HepG2 (cell line): ENCODE results near the gene IL6ST. TPM values are rescaled to one million over a fixed set of nuclear protein-coding genes. Genes with fewer than 3 reads are reported as not detected.
A peak's percentile ranks its signal among the peaks of the same experiment; 100 is the strongest.

ENCODE experiments used
- DMTF1 ChIP-seq: sonication (generic); formaldehyde crosslinking; IDR thresholded peaks from 2 replicates; pipeline ENCODE4 v1.4.0; 2020; ENCODE audit warnings: mild to moderate bottlenecking, missing genetic modification reagents
- DNMT3B ChIP-seq: conservative IDR thresholded peaks from 2 replicates; pipeline ENCODE4 v1.6.1; 2016; ENCODE audit warnings: missing biosample characterization, control low read depth
- EHMT2 ChIP-seq: fragments of 200-600 bp; sonication (generic); IDR thresholded peaks from 2 replicates; pipeline ENCODE4 v1.7.0; 2017; ENCODE audit warnings: antibody characterized with exemption, low read depth, low read length, borderline replicate concordance
- FOXA1 ChIP-seq, 2 experiments: fragments of 450-650 bp in 1 of 2; sonication (generic) in 1 of 2; formaldehyde crosslinking in 1 of 2; IDR thresholded peaks; 2 replicates each; pipeline versions ENCODE4 v1.4.0 to v1.6.1; 2016 to 2020; ENCODE audit warnings: missing genetic modification reagents in 1 of 2
- GABPB1 ChIP-seq: IDR thresholded peaks from 2 replicates; pipeline ENCODE4 v1.6.1; 2016; ENCODE audit warnings: mild to moderate bottlenecking, missing genetic modification reagents, moderate library complexity, missing compliant biosample characterization
- ISL2 ChIP-seq: sonication (generic); formaldehyde crosslinking; IDR thresholded peaks from 2 replicates; pipeline ENCODE4 v1.5.0; 2020; ENCODE audit warnings: missing genetic modification reagents
- MLLT10 ChIP-seq: sonication (generic); formaldehyde crosslinking; IDR thresholded peaks from 2 replicates; pipeline ENCODE4 v1.4.0; 2020; ENCODE audit warnings: missing genetic modification reagents
- PCBP2 ChIP-seq: fragments of 200-400 bp; formaldehyde crosslinking; optimal IDR thresholded peaks from 2 replicates; pipeline ENCODE3; 2018; ENCODE audit warnings: low read length, low read depth; ENCODE audit not compliant: poor library complexity, severe bottlenecking
- SATB2 ChIP-seq: sonication (generic); formaldehyde crosslinking; IDR thresholded peaks from 2 replicates; pipeline ENCODE4 v1.5.0; 2020; ENCODE audit warnings: missing genetic modification reagents
- SMAD3 ChIP-seq: sonication (generic); formaldehyde crosslinking; IDR thresholded peaks from 2 replicates; pipeline ENCODE4 v1.4.0; 2020; ENCODE audit warnings: missing genetic modification reagents
- SNAI1 ChIP-seq: sonication (generic); formaldehyde crosslinking; IDR thresholded peaks from 2 replicates; pipeline ENCODE4 v1.5.0; 2020; ENCODE audit warnings: mild to moderate bottlenecking, missing genetic modification reagents, borderline replicate concordance
- TMF1 ChIP-seq: sonication (generic); formaldehyde crosslinking; IDR thresholded peaks from 2 replicates; pipeline ENCODE4 v1.8.1; 2022; ENCODE audit warnings: low read depth, missing genetic modification reagents
- ZNF570 ChIP-seq: sonication (generic); formaldehyde crosslinking; IDR thresholded peaks from 2 replicates; pipeline ENCODE4 v1.4.0; 2020; ENCODE audit warnings: mild to moderate bottlenecking, missing genetic modification reagents, borderline replicate concordance
- ZNF615 ChIP-seq: sonication (generic); formaldehyde crosslinking; IDR thresholded peaks from 2 replicates; pipeline ENCODE4 v1.5.0; 2020; ENCODE audit warnings: mild to moderate bottlenecking, missing genetic modification reagents, borderline replicate concordance
- ZNF761 ChIP-seq: sonication (generic); formaldehyde crosslinking; conservative IDR thresholded peaks from 2 replicates; pipeline ENCODE4 v1.4.0; 2020; ENCODE audit warnings: mild to moderate bottlenecking, missing genetic modification reagents
- ZSCAN29 ChIP-seq: sonication (generic); formaldehyde crosslinking; conservative IDR thresholded peaks from 2 replicates; pipeline ENCODE4 v1.4.0; 2020; ENCODE audit warnings: mild to moderate bottlenecking, missing genetic modification reagents
- polyA plus RNA-seq, 8 experiments: library from polyadenylated mRNA; depleted of rRNA in 3 of 8; stranded (reverse) in 7 of 8; unstranded in 1 of 8; fragments of >200 nt; fragmentation: Illumina TruSeq in 4 of 8; extraction: Trizol in 4 of 8; gene quantifications; 2 replicates each; pipeline versions ENCODE4 v1.2.1 to v1.2.3, GENCODE V29; 2011 to 2016; ENCODE audit warnings: low read depth in 4 of 8, missing spikeins in 1 of 8, mixed read lengths in 1 of 8; ENCODE audit not compliant: insufficient read depth in 1 of 8
- total RNA-seq, 5 experiments: library from RNA; depleted of rRNA; stranded (reverse); fragments of >200 nt; fragmentation: Illumina TruSeq; extraction: Trizol; gene quantifications; 2 replicates each; pipeline ENCODE4 v1.2.3, GENCODE V29; 2016; ENCODE audit warnings: low read depth in 1 of 5
- TF ChIP-seq, protein P1 (sequence below): sonication (generic); formaldehyde crosslinking; IDR thresholded peaks from 2 replicates; pipeline ENCODE4 v1.5.1; 2020; ENCODE audit warnings: missing genetic modification reagents, mild to moderate bottlenecking, borderline replicate concordance
- TF ChIP-seq, protein P2 (sequence below): sonication (generic); formaldehyde crosslinking; IDR thresholded peaks from 2 replicates; pipeline ENCODE4 v1.4.0; 2020; ENCODE audit warnings: missing genetic modification reagents, borderline replicate concordance
- TF ChIP-seq, protein P3 (sequence below): sonication (generic); formaldehyde crosslinking; IDR thresholded peaks from 2 replicates; pipeline ENCODE4 v1.4.0; 2020; ENCODE audit warnings: missing genetic modification reagents, borderline replicate concordance

IL6ST gene
- total and polyA plus RNA-seq, 2 of the 13 experiments (the other 11 are each of a cell fraction or from before 2014, with no cell fraction given) = 66.6 to 166 TPM

GRCh38 chr5:56003179-56003578 lies 8.4 kb upstream of the IL6ST start (continued):
- no peak for TF ChIP-seq ZNF570 (CRISPR knock-in tag)
- TF ChIP-seq GABPB1 (CRISPR knock-in tag) = no peak
- no peak for TF ChIP-seq ZNF761 (CRISPR knock-in tag)
- TF ChIP-seq FOXA1 (IDR thresholded peaks at IDR 0.05) = no peak
- TF ChIP-seq FOXA1 (CRISPR knock-in tag; IDR thresholded peaks at IDR 0.05) = peak; percentile 78
- TF ChIP-seq PCBP2 = no peak
- TF ChIP-seq ISL2 (CRISPR knock-in tag) = no peak
- TF ChIP-seq TMF1 = no peak
- TF ChIP-seq ZSCAN29 (CRISPR knock-in tag) = no peak
- no peak for TF ChIP-seq DMTF1
- no peak for TF ChIP-seq SNAI1
- TF ChIP-seq ZNF615 = no peak
- no peak for TF ChIP-seq SATB2 (CRISPR knock-in tag)
- TF ChIP-seq MLLT10 (CRISPR knock-in tag) = no peak
- no peak for TF ChIP-seq EHMT2
- TF ChIP-seq, protein P1, sequence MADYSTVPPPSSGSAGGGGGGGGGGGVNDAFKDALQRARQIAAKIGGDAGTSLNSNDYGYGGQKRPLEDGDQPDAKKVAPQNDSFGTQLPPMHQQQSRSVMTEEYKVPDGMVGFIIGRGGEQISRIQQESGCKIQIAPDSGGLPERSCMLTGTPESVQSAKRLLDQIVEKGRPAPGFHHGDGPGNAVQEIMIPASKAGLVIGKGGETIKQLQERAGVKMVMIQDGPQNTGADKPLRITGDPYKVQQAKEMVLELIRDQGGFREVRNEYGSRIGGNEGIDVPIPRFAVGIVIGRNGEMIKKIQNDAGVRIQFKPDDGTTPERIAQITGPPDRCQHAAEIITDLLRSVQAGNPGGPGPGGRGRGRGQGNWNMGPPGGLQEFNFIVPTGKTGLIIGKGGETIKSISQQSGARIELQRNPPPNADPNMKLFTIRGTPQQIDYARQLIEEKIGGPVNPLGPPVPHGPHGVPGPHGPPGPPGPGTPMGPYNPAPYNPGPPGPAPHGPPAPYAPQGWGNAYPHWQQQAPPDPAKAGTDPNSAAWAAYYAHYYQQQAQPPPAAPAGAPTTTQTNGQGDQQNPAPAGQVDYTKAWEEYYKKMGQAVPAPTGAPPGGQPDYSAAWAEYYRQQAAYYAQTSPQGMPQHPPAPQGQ = no peak
- TF ChIP-seq DNMT3B (CRISPR knock-in tag) = no peak
- TF ChIP-seq, protein P2, sequence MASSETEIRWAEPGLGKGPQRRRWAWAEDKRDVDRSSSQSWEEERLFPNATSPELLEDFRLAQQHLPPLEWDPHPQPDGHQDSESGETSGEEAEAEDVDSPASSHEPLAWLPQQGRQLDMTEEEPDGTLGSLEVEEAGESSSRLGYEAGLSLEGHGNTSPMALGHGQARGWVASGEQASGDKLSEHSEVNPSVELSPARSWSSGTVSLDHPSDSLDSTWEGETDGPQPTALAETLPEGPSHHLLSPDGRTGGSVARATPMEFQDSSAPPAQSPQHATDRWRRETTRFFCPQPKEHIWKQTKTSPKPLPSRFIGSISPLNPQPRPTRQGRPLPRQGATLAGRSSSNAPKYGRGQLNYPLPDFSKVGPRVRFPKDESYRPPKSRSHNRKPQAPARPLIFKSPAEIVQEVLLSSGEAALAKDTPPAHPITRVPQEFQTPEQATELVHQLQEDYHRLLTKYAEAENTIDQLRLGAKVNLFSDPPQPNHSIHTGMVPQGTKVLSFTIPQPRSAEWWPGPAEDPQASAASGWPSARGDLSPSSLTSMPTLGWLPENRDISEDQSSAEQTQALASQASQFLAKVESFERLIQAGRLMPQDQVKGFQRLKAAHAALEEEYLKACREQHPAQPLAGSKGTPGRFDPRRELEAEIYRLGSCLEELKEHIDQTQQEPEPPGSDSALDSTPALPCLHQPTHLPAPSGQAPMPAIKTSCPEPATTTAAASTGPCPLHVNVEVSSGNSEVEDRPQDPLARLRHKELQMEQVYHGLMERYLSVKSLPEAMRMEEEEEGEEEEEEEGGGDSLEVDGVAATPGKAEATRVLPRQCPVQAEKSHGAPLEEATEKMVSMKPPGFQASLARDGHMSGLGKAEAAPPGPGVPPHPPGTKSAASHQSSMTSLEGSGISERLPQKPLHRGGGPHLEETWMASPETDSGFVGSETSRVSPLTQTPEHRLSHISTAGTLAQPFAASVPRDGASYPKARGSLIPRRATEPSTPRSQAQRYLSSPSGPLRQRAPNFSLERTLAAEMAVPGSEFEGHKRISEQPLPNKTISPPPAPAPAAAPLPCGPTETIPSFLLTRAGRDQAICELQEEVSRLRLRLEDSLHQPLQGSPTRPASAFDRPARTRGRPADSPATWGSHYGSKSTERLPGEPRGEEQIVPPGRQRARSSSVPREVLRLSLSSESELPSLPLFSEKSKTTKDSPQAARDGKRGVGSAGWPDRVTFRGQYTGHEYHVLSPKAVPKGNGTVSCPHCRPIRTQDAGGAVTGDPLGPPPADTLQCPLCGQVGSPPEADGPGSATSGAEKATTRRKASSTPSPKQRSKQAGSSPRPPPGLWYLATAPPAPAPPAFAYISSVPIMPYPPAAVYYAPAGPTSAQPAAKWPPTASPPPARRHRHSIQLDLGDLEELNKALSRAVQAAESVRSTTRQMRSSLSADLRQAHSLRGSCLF (CRISPR knock-in tag) = no peak
- TF ChIP-seq SMAD3 (CRISPR knock-in tag) = 0 out of 2 replicates have a peak, but pooled peaks have one; percentile 27
- TF ChIP-seq, protein P3, sequence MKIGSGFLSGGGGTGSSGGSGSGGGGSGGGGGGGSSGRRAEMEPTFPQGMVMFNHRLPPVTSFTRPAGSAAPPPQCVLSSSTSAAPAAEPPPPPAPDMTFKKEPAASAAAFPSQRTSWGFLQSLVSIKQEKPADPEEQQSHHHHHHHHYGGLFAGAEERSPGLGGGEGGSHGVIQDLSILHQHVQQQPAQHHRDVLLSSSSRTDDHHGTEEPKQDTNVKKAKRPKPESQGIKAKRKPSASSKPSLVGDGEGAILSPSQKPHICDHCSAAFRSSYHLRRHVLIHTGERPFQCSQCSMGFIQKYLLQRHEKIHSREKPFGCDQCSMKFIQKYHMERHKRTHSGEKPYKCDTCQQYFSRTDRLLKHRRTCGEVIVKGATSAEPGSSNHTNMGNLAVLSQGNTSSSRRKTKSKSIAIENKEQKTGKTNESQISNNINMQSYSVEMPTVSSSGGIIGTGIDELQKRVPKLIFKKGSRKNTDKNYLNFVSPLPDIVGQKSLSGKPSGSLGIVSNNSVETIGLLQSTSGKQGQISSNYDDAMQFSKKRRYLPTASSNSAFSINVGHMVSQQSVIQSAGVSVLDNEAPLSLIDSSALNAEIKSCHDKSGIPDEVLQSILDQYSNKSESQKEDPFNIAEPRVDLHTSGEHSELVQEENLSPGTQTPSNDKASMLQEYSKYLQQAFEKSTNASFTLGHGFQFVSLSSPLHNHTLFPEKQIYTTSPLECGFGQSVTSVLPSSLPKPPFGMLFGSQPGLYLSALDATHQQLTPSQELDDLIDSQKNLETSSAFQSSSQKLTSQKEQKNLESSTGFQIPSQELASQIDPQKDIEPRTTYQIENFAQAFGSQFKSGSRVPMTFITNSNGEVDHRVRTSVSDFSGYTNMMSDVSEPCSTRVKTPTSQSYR (CRISPR knock-in tag) = no peak; the same call in 1 of the 2 replicates
